Mesenchymal stem cell (in vitro differentiated cells and primary cell): ENCODE measurements around the gene MYH9.
A peak's percentile ranks its signal among the peaks of the same experiment; 100 is the strongest.

Experiments
- DNase-seq: peaks from one replicate; pipeline ENCODE4 v3.0.0-alpha.2; 2013
- H2AFZ ChIP-seq: one replicate; pipeline ENCODE4 v1.6.1; 2013; ENCODE audit warnings: low read depth, mild to moderate bottlenecking, control low read depth, inconsistent platforms, low read length, moderate library complexity
- H2AK5ac ChIP-seq: 2 replicates; pipeline ENCODE4 v1.6.1; 2013; ENCODE audit warnings: low read length, moderate library complexity, mild to moderate bottlenecking, inconsistent platforms; ENCODE audit not compliant: severe bottlenecking
- H2BK120ac ChIP-seq: one replicate; pipeline ENCODE4 v1.6.1; 2013; ENCODE audit warnings: low read depth, mild to moderate bottlenecking, inconsistent platforms, low read length, moderate library complexity
- H2BK12ac ChIP-seq, 2 experiments: one replicate each; pipeline ENCODE4 v1.6.1; 2013; ENCODE audit warnings: inconsistent platforms in 2 of 2, low read length in 2 of 2, mild to moderate bottlenecking in 2 of 2, moderate library complexity in 2 of 2, control low read depth in 1 of 2
- H2BK15ac ChIP-seq: one replicate; pipeline ENCODE4 v1.6.1; 2013; ENCODE audit warnings: mild to moderate bottlenecking, low read depth, inconsistent platforms; ENCODE audit not compliant: poor library complexity, severe bottlenecking
- H2BK5ac ChIP-seq: 2 replicates; pipeline ENCODE4 v1.6.1; 2013; ENCODE audit warnings: low read depth, mild to moderate bottlenecking, low read length, control low read depth, inconsistent platforms; ENCODE audit not compliant: poor library complexity, severe bottlenecking
- H3K14ac ChIP-seq, 2 experiments: one replicate each; pipeline ENCODE4 v1.6.1; 2013; ENCODE audit warnings: inconsistent platforms in 2 of 2, low read length in 2 of 2, control low read depth in 1 of 2, mild to moderate bottlenecking in 1 of 2, moderate library complexity in 1 of 2
- H3K18ac ChIP-seq, 2 experiments: one replicate each; pipeline ENCODE4 v1.6.1; 2013; ENCODE audit warnings: inconsistent platforms in 2 of 2, low read length in 2 of 2, control low read depth in 1 of 2, low read depth in 1 of 2, mild to moderate bottlenecking in 1 of 2
- H3K23ac ChIP-seq, 2 experiments: one replicate each; pipeline ENCODE4 v1.6.1; 2013; ENCODE audit warnings: inconsistent platforms in 2 of 2, low read length in 2 of 2, mild to moderate bottlenecking in 2 of 2, moderate library complexity in 2 of 2, control low read depth in 1 of 2
- H3K27ac ChIP-seq: 2 replicates; pipeline ENCODE4 v1.5.1; 2013; ENCODE audit warnings: mild to moderate bottlenecking, moderate library complexity, low read length, control low read depth, inconsistent platforms; ENCODE audit not compliant: poor library complexity, severe bottlenecking
- H3K27me3 ChIP-seq, 2 experiments: 2 replicates each; pipeline versions ENCODE4 v1.6.1 to v1.7.0; 2013; ENCODE audit warnings: low read length in 2 of 2, mild to moderate bottlenecking in 2 of 2, moderate library complexity in 2 of 2, control low read depth in 1 of 2, inconsistent platforms in 1 of 2; ENCODE audit not compliant: control insufficient read depth in 1 of 2, insufficient read depth in 1 of 2
- H3K36me3 ChIP-seq, 2 experiments: 2 replicates each; pipeline versions ENCODE4 v1.6.1 to v1.7.0; 2013; ENCODE audit warnings: low read length in 2 of 2, control low read depth in 1 of 2, inconsistent platforms in 1 of 2, low read depth in 1 of 2, mild to moderate bottlenecking in 1 of 2; ENCODE audit not compliant: insufficient read depth in 2 of 2, control insufficient read depth in 1 of 2
- H3K4ac ChIP-seq, 2 experiments: one replicate each; pipeline ENCODE4 v1.6.1; 2013; ENCODE audit warnings: inconsistent platforms in 2 of 2, low read length in 2 of 2, mild to moderate bottlenecking in 2 of 2, moderate library complexity in 2 of 2, control low read depth in 1 of 2, low read depth in 1 of 2
- H3K4me1 ChIP-seq: 2 replicates; pipeline ENCODE4 v1.6.1; 2013; ENCODE audit warnings: low read depth, low read length, control low read depth; ENCODE audit not compliant: control insufficient read depth, insufficient read depth
- H3K4me2 ChIP-seq: 2 replicates; pipeline ENCODE4 v1.6.1; 2013; ENCODE audit warnings: low read length, mild to moderate bottlenecking, inconsistent platforms; ENCODE audit not compliant: poor library complexity, severe bottlenecking
- H3K4me3 ChIP-seq, 2 experiments: 2 replicates each; pipeline versions ENCODE4 v1.5.1 to v1.7.0; 2013; ENCODE audit warnings: low read length in 2 of 2, mild to moderate bottlenecking in 2 of 2, control low read depth in 1 of 2, low read depth in 1 of 2; ENCODE audit not compliant: insufficient read depth in 1 of 2
- H3K79me1 ChIP-seq: replicated peaks from 2 replicates; pipeline ENCODE4 v1.6.1; 2013; ENCODE audit warnings: mild to moderate bottlenecking, control low read depth, low read length, inconsistent platforms; ENCODE audit not compliant: poor library complexity, severe bottlenecking
- H3K9ac ChIP-seq: 2 replicates; pipeline ENCODE4 v1.7.0; 2013; ENCODE audit warnings: mild to moderate bottlenecking, low read length, moderate library complexity
- H3K9me3 ChIP-seq: 2 replicates; pipeline ENCODE4 v1.7.0; 2013; ENCODE audit warnings: mild to moderate bottlenecking, low read length; ENCODE audit not compliant: control insufficient read depth
- H4K8ac ChIP-seq: one replicate; pipeline ENCODE4 v1.6.1; 2013; ENCODE audit warnings: inconsistent platforms, mild to moderate bottlenecking, low read length, moderate library complexity
- H4K91ac ChIP-seq: one replicate; pipeline ENCODE4 v1.6.1; 2013; ENCODE audit warnings: mild to moderate bottlenecking, low read length, inconsistent platforms
- WGBS: methylation state at CpG from one replicate; pipeline ENCODE4 v1.1.7; 2013; ENCODE audit warnings: mixed read lengths; 5-methylcytosine and 5-hydroxymethylcytosine counted together

The MYH9 gene

DNA sequence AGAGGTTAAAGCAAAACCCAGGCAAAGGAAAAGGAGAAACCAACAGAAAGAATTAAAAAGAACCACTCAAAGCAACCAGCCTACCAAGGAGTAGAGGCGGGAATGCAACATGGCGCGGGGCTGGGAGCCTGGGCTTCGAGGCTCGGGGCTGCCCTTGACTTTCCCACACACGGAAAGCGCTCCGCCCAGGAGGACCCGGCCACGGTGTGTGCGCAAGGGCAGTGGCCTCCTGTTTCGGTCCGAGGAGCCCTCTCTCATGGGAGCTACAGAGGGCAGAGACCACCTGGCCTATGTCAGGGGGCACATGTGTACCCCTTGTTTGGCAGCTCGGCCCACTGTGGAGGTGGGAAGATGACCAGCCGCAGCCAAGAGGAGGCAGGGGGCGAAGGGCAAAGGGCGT lies 78.9 kb downstream of the MYH9 start:
- H3K79me1 ChIP-seq, result peaks cover 2% of the 10 kb centered on the region
- H3K36me3 ChIP-seq, result peaks cover 86 to 89% of the 10 kb centered on the region in 2 experiments
- no peak overlapping the region for H4K91ac ChIP-seq
- peaks cover 31% of the 10 kb centered on the region for H3K4me1 ChIP-seq
- H3K27me3 ChIP-seq, result no peaks in the 10 kb centered on the region
- no peak overlapping the region for H3K4ac ChIP-seq
- H2AFZ ChIP-seq, result no peak overlapping the region
- H2AK5ac ChIP-seq, result no peak overlapping the region
- no peaks in the 10 kb centered on the region for H3K9me3 ChIP-seq
- no peak for DNase-seq
- H3K9ac ChIP-seq, result no peak overlapping the region
- H2BK12ac ChIP-seq, result no peak overlapping the region
- no peak overlapping the region for H3K4me3 ChIP-seq
- peak overlapping the region; percentile 9 for H3K27ac ChIP-seq
- no peak overlapping the region for H3K14ac ChIP-seq
- no peak overlapping the region for H4K8ac ChIP-seq
- peak overlapping the region in 1 of 2 experiments; percentile 0 for H3K23ac ChIP-seq
- H2BK15ac ChIP-seq, result no peak overlapping the region
- no peak overlapping the region for H2BK5ac ChIP-seq
- H2BK120ac ChIP-seq, result no peak overlapping the region
- H3K4me2 ChIP-seq, result no peak overlapping the region
- 88% methylated on average over 17 of the region's 17 CpGs for WGBS
- peak overlapping the region in 1 of 2 experiments; percentile 13 for H3K18ac ChIP-seq

DNA sequence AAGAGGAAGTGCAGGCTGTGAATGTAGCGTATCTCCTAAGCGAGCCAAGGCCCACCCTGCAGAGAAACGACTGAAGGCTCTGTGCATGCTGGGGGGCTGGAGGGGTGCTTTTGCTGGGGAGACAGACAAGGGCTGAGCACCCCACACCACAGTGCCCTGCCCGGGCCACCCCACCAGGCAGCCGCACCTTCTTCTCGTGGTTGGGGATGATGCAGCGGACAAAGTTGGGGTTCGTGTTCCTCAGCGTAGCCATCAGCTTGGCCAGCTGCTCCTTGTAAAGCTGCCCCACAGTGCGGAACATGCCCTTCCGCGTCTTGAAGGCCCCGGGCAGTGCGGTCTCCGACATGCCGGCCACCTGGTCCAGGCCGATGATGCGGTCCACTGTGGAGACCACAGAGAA lies 81.5 kb downstream of the MYH9 start:
- no peak for DNase-seq
- H2AK5ac ChIP-seq, result no peak overlapping the region
- no peaks in the 10 kb centered on the region for H3K9me3 ChIP-seq
- H3K9ac ChIP-seq, result no peak overlapping the region
- H2BK120ac ChIP-seq, result no peak overlapping the region
- H2BK15ac ChIP-seq, result no peak overlapping the region
- H3K14ac ChIP-seq, result no peak overlapping the region
- no peak overlapping the region for H3K4ac ChIP-seq
- no peaks in the 10 kb centered on the region for H3K27me3 ChIP-seq
- no peak overlapping the region for H3K18ac ChIP-seq
- H4K91ac ChIP-seq, result no peak overlapping the region
- H3K79me1 ChIP-seq, result peaks cover 3% of the 10 kb centered on the region
- H4K8ac ChIP-seq, result peak overlapping the region; percentile 28
- no peak overlapping the region for H3K23ac ChIP-seq
- H2BK12ac ChIP-seq, result no peak overlapping the region
- no peak overlapping the region for H2BK5ac ChIP-seq
- H3K4me3 ChIP-seq, result no peak overlapping the region
- peaks cover 36% of the 10 kb centered on the region for H3K4me1 ChIP-seq
- H3K4me2 ChIP-seq, result no peak overlapping the region
- no peak overlapping the region for H2AFZ ChIP-seq
- WGBS, result 91% methylated on average over 18 of the region's 18 CpGs
- H3K27ac ChIP-seq, result no peak overlapping the region
- H3K36me3 ChIP-seq, result peaks cover 90 to 94% of the 10 kb centered on the region in 2 experiments

GRCh38 chr22:36305813-36306212 lies 82.0 kb downstream of the MYH9 start:
- Histone ChIP-seq H2AFZ (no peak overlapping the region), H3K4me2 (no peak overlapping the region), H3K9ac (no peak overlapping the region), H2AK5ac (no peak overlapping the region), H4K8ac (peak overlapping the region; percentile 9), H3K27ac (peak overlapping the region; percentile 61), H4K91ac (no peak overlapping the region), H2BK5ac (no peak overlapping the region), H2BK120ac (no peak overlapping the region), H3K9me3 (no peaks in the 10 kb centered on the region), H3K27me3 (no peaks in the 10 kb centered on the region), H3K23ac (no peak overlapping the region), H3K18ac (no peak overlapping the region), H2BK12ac (no peak overlapping the region), H3K4ac (no peak overlapping the region), H2BK15ac (no peak overlapping the region), H3K36me3 (peaks cover 90 to 94% of the 10 kb centered on the region in 2 experiments), H3K4me3 (no peak overlapping the region), H3K4me1 (peaks cover 34% of the 10 kb centered on the region), H3K14ac (peak overlapping the region in 1 of 2 experiments; percentile 53), H3K79me1 (peaks cover 3% of the 10 kb centered on the region)
- WGBS, result 97% methylated on average over 19 of the region's 19 CpGs
- no peak for DNase-seq

DNA sequence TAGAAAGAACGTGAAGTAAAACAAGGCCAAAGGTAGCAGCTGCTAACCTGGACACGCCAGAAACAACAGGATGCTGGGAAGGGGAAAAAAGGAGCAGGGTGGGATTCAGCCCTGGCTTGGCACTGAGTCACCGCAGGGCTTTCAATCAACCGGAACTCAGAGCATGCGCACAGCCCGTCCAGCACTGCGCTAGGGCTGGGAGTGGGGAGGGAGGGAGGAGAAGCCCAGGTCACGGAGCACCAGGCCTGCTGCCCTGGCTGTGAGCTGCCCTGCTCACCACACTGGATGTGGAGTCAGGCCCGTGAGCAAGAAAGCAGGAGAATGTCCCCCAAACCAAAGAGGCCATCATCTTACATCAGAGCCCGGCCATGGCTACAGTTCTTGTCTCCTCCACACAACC lies 83.3 kb downstream of the MYH9 start:
- no peak overlapping the region for H2BK5ac ChIP-seq

More for the DNA sequence above, 83.3 kb downstream of the MYH9 start:
- peak overlapping the region; percentile 61 for H3K27ac ChIP-seq
- no peak overlapping the region for H4K8ac ChIP-seq
- H4K91ac ChIP-seq, result no peak overlapping the region
- H2AK5ac ChIP-seq, result no peak overlapping the region
- no peak overlapping the region for H3K23ac ChIP-seq
- 56% methylated on average over 10 of the region's 10 CpGs for WGBS
- no peak overlapping the region for H3K4me3 ChIP-seq
- H3K79me1 ChIP-seq, result peaks cover 3% of the 10 kb centered on the region
- H2BK15ac ChIP-seq, result no peak overlapping the region
- H3K14ac ChIP-seq, result no peak overlapping the region
- no peak overlapping the region for H3K4me2 ChIP-seq
- H3K18ac ChIP-seq, result peak overlapping the region in 1 of 2 experiments; percentile 64
- H2BK120ac ChIP-seq, result no peak overlapping the region
- no peak overlapping the region for H2AFZ ChIP-seq
- peak overlapping the region in 1 of 2 experiments; percentile 11 for H2BK12ac ChIP-seq
- H3K9ac ChIP-seq, result no peak overlapping the region
- H3K4me1 ChIP-seq, result peaks cover 43% of the 10 kb centered on the region
- H3K36me3 ChIP-seq, result peaks cover 93 to 97% of the 10 kb centered on the region in 2 experiments
- DNase-seq, result peak; percentile 61
- no peak overlapping the region for H3K4ac ChIP-seq
- H3K9me3 ChIP-seq, result no peaks in the 10 kb centered on the region
- H3K27me3 ChIP-seq, result no peaks in the 10 kb centered on the region
